ENCODE results near the gene SS18L1.

The SS18L1 gene

DNA sequence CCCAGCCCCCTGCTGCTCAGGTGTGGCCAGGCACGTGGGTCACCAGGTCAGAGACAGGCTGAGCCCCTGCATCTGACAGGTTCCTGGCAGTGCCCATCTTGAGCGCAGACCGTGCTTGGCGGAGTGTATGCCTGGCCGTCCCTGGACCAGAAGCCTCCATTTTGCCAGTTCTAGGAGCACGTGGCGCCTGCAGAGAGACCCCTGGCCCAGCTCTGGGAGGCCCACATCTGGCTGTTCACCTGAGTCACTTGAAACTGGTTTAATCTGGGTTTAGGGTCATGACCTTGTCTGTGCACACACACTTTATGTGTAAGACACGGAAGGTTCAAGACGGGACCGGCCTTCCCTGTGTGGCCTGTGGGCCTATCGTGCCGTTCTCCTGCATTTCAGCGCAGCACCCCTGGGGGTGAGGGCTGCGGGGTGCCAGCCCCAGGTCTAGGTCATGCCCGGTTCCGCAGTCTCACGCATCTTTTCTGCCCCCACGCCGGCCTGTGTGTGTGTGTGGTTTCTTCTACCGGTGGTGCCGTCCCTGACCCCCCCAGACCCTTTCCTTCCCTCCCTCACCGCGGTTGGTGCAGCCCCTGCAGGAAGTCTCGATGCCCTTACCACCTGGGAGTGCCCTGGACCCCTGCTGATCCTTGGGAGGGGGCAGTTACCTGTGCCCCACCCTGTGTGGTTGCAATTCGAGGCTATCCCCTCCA is 14.0 kb downstream of the SS18L1 start:
- TF ChIP-seq, protein P1, sequence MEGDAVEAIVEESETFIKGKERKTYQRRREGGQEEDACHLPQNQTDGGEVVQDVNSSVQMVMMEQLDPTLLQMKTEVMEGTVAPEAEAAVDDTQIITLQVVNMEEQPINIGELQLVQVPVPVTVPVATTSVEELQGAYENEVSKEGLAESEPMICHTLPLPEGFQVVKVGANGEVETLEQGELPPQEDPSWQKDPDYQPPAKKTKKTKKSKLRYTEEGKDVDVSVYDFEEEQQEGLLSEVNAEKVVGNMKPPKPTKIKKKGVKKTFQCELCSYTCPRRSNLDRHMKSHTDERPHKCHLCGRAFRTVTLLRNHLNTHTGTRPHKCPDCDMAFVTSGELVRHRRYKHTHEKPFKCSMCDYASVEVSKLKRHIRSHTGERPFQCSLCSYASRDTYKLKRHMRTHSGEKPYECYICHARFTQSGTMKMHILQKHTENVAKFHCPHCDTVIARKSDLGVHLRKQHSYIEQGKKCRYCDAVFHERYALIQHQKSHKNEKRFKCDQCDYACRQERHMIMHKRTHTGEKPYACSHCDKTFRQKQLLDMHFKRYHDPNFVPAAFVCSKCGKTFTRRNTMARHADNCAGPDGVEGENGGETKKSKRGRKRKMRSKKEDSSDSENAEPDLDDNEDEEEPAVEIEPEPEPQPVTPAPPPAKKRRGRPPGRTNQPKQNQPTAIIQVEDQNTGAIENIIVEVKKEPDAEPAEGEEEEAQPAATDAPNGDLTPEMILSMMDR (IDR thresholded peaks at IDR 0.05; ENCODE audit: borderline replicate concordance, insufficient read depth, low read depth, low read length), result no peak
- H3K4me3 ChIP-seq (ENCODE audit: low read depth, low read length), result no peak overlapping the region

DNA sequence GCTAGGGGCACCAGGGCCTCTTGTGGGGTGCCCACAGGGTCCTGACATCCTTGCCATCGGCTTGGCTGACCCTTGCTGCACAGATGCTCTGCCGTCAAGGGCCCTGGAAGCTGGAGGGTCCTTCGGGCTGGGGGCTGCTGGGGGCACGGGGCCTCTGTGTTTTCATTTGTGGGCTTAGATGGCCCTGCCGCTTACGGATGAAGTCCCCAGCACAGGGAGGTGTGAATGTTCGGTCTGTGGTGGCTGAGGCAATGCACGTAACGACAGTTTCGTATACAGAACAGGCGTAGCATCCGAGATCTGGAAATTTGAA is 14.5 kb downstream of the SS18L1 start:
- TF ChIP-seq, protein P1 (IDR thresholded peaks at IDR 0.05; ENCODE audit: borderline replicate concordance, insufficient read depth, low read depth, low read length), result no peak
- no peak overlapping the region for H3K4me3 ChIP-seq (ENCODE audit: low read depth, low read length)

DNA sequence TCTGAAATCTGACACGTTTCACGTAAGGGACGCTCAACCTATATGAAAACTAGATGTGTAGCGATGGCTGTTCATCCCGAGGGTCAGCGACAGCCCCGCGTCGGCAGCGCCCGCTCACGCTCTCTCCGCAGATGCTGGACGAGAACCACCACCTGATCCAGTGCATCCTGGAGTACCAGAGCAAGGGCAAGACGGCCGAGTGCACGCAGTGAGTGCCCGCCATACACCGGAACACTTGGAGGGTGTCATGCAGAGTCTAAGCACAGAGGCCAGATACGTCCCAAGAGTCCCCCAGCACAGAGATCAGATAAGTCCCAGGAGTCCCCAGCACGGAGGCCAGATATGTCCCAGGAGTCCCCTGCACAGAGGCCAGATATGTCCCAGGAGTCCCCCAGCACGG is 15.0 kb downstream of the SS18L1 start:
- TF ChIP-seq, protein P1 (IDR thresholded peaks at IDR 0.05; ENCODE audit: borderline replicate concordance, insufficient read depth, low read depth, low read length), result no peak
- H3K4me3 ChIP-seq (ENCODE audit: low read depth, low read length), result no peak overlapping the region

DNA sequence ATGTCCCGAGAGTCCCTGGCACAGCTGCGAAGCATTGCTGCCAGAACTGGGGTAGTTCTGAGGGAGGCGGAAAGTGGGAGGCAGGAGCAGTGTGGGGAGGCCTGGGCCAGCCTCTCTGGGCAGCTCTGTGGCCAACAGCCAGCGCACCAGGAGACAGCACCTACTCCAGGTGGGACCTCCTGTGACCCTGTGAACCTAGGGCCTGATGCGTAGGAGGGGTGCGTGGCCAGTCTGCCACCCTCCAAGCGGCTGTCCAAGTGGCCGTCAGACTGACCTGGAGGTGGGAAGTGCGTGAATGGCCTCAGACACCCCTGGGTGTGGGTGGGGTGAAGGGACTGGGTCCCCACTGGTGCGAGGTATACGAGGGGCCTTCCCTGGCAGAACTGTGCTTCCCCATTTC is 15.5 kb downstream of the SS18L1 start:
- TF ChIP-seq, protein P1 (IDR thresholded peaks at IDR 0.05; ENCODE audit: borderline replicate concordance, insufficient read depth, low read depth, low read length), result no peak
- no peak overlapping the region for H3K4me3 ChIP-seq (ENCODE audit: low read depth, low read length)

DNA sequence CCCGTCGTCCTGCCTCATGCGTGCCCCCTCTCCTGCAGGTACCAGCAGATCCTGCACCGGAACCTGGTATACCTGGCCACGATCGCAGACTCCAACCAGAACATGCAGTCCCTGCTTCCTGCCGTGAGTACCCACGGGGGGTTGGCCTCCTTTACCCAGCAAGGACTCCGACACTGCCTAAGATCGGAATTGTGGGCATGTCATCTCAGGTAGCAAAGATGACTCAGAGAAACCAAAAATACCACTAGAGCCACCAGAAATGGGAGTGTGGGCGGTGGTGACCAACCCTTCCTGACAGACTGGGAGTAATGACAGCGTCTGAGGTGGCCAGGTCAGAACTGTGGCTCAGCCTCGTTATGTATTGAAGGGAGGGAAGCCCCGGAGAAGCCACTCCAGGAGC is 16.3 kb downstream of the SS18L1 start:
- TF ChIP-seq, protein P1 (IDR thresholded peaks at IDR 0.05; ENCODE audit: borderline replicate concordance, insufficient read depth, low read depth, low read length), result no peak

DNA sequence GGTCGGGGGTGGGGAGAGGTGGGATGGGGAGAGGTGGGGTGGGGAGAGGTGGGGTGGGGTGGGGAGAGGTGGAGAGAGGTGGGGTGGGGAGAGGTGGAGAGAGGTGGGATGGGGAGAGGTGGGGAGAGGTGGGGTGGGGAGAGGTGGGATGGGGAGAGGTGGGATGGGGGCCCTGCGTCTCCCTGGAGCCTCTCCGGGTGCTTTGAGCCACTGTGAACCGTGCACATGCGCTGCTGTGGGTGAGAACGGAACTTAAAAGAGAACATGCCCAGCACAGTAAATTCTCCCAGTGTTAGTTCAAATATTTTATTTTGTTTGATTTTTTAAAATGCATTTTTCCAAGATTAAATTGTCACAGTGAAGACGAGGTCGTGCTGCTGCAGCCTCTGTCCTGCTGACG is 16.7 kb downstream of the SS18L1 start:
- H3K4me3 ChIP-seq (ENCODE audit: low read depth, low read length), result no peak overlapping the region
- TF ChIP-seq, protein P1 (IDR thresholded peaks at IDR 0.05; ENCODE audit: borderline replicate concordance, insufficient read depth, low read depth, low read length), result no peak

More for the DNA sequence above, 16.3 kb downstream of the SS18L1 start:
- no peak overlapping the region for H3K4me3 ChIP-seq (ENCODE audit: low read depth, low read length)

DNA sequence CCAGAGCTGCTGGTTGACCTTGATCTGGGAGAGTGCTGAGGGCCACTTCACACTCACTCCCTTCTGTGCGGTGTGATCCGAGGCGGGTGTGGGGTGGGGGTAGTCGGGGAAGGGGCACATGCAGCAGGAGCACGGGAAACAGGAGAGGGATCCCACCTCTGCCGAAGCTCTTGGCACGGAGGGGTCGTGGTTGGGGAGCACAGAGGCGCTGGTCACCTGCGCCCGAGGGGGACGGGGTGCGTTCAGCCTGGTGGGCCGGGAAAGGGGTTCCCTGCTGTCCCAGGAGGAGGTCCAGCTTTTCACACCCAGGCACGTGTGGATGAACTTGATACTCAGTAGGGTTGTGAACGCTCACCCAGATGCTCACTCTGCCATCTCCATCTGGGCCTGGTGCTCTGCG is 17.3 kb downstream of the SS18L1 start:
- TF ChIP-seq, protein P1 (IDR thresholded peaks at IDR 0.05; ENCODE audit: borderline replicate concordance, insufficient read depth, low read depth, low read length), result no peak

More for the DNA sequence above, 17.3 kb downstream of the SS18L1 start:
- no peak overlapping the region for H3K4me3 ChIP-seq (ENCODE audit: low read depth, low read length)

All from GM12875 (cell line).